SK-N-SH (cell line): ENCODE results near the gene PHACTR2.

Experiments used
- EZH2phosphoT487 ChIP-seq: fragments of 200-600 bp; sonication (generic); IDR thresholded peaks from 2 replicates; pipeline ENCODE4 v1.6.1; 2017; ENCODE audit warnings: low read depth, mixed run types, mild to moderate bottlenecking, antibody characterized with exemption, moderate library complexity, borderline replicate concordance
- FOXM1 ChIP-seq: IDR thresholded peaks from 2 replicates; pipeline ENCODE4 v1.4.0; 2012; ENCODE audit warnings: low read depth, mild to moderate bottlenecking
- GABPA ChIP-seq: IDR thresholded peaks from 2 replicates; pipeline ENCODE4 v1.4.0; 2012; ENCODE audit warnings: low read depth, mild to moderate bottlenecking
- MAX ChIP-seq: IDR thresholded peaks from 2 replicates; pipeline ENCODE4 v1.4.0; 2012; ENCODE audit warnings: low read depth
- NFIC ChIP-seq: IDR thresholded peaks from 2 replicates; pipeline ENCODE4 v1.4.0; 2012; ENCODE audit warnings: borderline replicate concordance
- POLR2AphosphoS5 ChIP-seq: IDR thresholded peaks from 2 replicates; pipeline ENCODE4 v1.6.1; 2012; ENCODE audit warnings: low read depth, low read length
- REST ChIP-seq: IDR thresholded peaks from 2 replicates; pipeline ENCODE4 v1.6.1; 2012; ENCODE audit warnings: mild to moderate bottlenecking, low read depth, low read length, moderate library complexity
- SIN3A ChIP-seq: IDR thresholded peaks from 2 replicates; pipeline ENCODE4 v1.6.1; 2012; ENCODE audit warnings: low read depth, mild to moderate bottlenecking, low read length, moderate library complexity, borderline replicate concordance
- TAF1 ChIP-seq: IDR thresholded peaks from 2 replicates; pipeline ENCODE4 v1.6.1; 2012; ENCODE audit warnings: low read depth, mild to moderate bottlenecking, low read length, moderate library complexity, borderline replicate concordance
- YY1 ChIP-seq: IDR thresholded peaks from 2 replicates; pipeline ENCODE4 v1.4.0; 2012; ENCODE audit warnings: low read depth, mild to moderate bottlenecking
- TF ChIP-seq, protein P1 (sequence below): fragments of 200-600 bp; sonication (generic); IDR thresholded peaks from 2 replicates; pipeline ENCODE4 v1.6.1; 2017; ENCODE audit warnings: antibody characterized with exemption, mild to moderate bottlenecking, moderate library complexity
- TF ChIP-seq, protein P2 (sequence below): fragments of 150-350 bp; IDR thresholded peaks from 2 replicates; pipeline ENCODE4 v1.6.1; 2017; ENCODE audit warnings: antibody characterized with exemption, low read length, low read depth, borderline replicate concordance

DNA sequence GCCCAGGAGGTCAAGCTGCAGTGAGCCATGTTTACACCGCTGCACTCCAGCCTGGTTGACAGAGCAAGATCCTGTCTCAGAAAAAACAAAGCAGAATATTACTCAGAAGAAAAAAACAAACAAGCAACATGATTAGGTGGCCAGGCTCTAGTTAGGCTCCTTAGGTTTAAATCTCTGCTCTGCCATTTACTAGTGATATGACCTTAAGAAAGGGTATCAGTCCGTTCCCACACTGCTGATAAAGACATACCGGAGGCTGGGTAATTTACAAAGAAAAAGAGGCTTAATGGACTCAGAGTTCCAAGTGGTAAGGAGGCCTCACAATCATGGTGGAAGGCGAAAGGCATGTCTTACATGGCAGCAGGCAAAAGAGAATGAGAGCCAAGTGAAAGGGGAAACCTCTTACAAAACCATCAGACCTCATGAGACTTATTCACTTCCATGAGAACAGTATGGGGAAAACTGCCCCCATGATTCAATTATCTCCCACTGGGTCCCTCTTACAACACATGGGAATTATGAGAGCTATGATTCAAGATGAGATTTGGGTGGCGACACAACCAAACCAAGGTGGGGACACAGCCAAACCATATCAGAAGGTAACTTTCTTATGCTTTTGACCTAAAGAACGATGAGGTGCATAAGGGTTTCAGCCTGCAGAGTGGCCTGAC is 163.0 kb downstream of the PHACTR2 start:
- TF ChIP-seq, protein P1, sequence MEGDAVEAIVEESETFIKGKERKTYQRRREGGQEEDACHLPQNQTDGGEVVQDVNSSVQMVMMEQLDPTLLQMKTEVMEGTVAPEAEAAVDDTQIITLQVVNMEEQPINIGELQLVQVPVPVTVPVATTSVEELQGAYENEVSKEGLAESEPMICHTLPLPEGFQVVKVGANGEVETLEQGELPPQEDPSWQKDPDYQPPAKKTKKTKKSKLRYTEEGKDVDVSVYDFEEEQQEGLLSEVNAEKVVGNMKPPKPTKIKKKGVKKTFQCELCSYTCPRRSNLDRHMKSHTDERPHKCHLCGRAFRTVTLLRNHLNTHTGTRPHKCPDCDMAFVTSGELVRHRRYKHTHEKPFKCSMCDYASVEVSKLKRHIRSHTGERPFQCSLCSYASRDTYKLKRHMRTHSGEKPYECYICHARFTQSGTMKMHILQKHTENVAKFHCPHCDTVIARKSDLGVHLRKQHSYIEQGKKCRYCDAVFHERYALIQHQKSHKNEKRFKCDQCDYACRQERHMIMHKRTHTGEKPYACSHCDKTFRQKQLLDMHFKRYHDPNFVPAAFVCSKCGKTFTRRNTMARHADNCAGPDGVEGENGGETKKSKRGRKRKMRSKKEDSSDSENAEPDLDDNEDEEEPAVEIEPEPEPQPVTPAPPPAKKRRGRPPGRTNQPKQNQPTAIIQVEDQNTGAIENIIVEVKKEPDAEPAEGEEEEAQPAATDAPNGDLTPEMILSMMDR = no peak
- no peak for TF ChIP-seq MAX
- no peak for TF ChIP-seq POLR2AphosphoS5
- TF ChIP-seq REST = no peak
- TF ChIP-seq SIN3A = no peak
- no peak for TF ChIP-seq NFIC
- no peak for TF ChIP-seq FOXM1
- no peak for TF ChIP-seq GABPA
- no peak for TF ChIP-seq EZH2phosphoT487
- TF ChIP-seq YY1 = no peak
- no peak for TF ChIP-seq TAF1
- TF ChIP-seq, protein P2, sequence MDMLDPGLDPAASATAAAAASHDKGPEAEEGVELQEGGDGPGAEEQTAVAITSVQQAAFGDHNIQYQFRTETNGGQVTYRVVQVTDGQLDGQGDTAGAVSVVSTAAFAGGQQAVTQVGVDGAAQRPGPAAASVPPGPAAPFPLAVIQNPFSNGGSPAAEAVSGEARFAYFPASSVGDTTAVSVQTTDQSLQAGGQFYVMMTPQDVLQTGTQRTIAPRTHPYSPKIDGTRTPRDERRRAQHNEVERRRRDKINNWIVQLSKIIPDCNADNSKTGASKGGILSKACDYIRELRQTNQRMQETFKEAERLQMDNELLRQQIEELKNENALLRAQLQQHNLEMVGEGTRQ = no peak
